Osteocyte (in vitro differentiated cells): ENCODE results near the gene GSG1L. TPM values are rescaled to one million over a fixed set of nuclear protein-coding genes. Genes with fewer than 3 reads are reported as not detected.

Experiments
- DNase-seq: peaks from one replicate; pipeline ENCODE4 v3.0.0; 2021; ENCODE audit warnings: mixed read lengths; ENCODE audit not compliant: unreplicated experiment; ENCODE audit errors: extremely low spot score
- H3K27ac Mint-ChIP-seq: one replicate; pipeline ENCODE4 v1.8.0; 2021; ENCODE audit warnings: mild to moderate bottlenecking, mixed read lengths; ENCODE audit not compliant: unreplicated experiment
- H3K27me3 Mint-ChIP-seq: one replicate; pipeline ENCODE4 v1.8.0; 2021; ENCODE audit warnings: mixed read lengths; ENCODE audit not compliant: unreplicated experiment
- H3K36me3 Mint-ChIP-seq: one replicate; pipeline ENCODE4 v1.8.0; 2021; ENCODE audit warnings: mixed read lengths; ENCODE audit not compliant: unreplicated experiment
- H3K4me1 Mint-ChIP-seq: one replicate; pipeline ENCODE4 v1.8.0; 2021; ENCODE audit warnings: mixed read lengths; ENCODE audit not compliant: unreplicated experiment
- H3K4me3 Mint-ChIP-seq: one replicate; pipeline ENCODE4 v1.8.0; 2021; ENCODE audit warnings: mild to moderate bottlenecking, moderate library complexity, mixed read lengths; ENCODE audit not compliant: unreplicated experiment
- H3K9me3 Mint-ChIP-seq: one replicate; pipeline ENCODE4 v1.8.0; 2021; ENCODE audit warnings: mixed read lengths; ENCODE audit not compliant: unreplicated experiment
- total RNA-seq: library from RNA; stranded (reverse); gene quantifications from 2 replicates; pipeline ENCODE4 v1.2.1, GENCODE V29; 2021
- TF ChIP-seq, protein P1 (sequence below): fragments of 200-600 bp; sonication (generic); IDR thresholded peaks from 2 replicates; pipeline ENCODE4 v1.5.0; 2021; ENCODE audit warnings: antibody characterized with exemption, mild to moderate bottlenecking, moderate library complexity

Gene GSG1L
- total RNA-seq, 1 donor from 2014 or later, result not detected

DNA sequence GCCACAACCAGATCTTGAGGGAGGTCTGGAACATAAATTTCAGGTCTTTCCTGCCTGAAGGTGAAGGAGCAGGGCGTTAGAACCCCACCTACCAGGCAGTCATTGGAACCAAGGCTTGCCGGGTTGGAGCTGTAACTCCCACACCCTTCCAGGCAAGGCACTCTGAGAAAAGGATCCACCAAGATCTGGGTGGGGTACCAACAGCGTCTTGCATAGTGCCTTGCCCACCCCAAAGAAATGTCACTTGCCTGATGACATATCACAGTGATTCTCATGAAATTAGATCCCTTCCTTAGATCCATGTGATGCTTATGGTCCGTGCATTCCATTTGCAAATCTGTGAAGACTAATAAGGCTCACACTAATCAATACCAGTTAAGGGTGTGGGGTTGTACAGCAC, 312.3 kb downstream of the GSG1L start:
- Mint-ChIP-seq H3K36me3 (peaks cover 12% of the 10 kb centered on the region), H3K27ac (no peak overlapping the region), H3K9me3 (no peaks in the 10 kb centered on the region), H3K27me3 (no peaks in the 10 kb centered on the region), H3K4me1 (peaks cover 8% of the 10 kb centered on the region), H3K4me3 (no peak overlapping the region)
- DNase-seq, result no peak
- TF ChIP-seq, protein P1, sequence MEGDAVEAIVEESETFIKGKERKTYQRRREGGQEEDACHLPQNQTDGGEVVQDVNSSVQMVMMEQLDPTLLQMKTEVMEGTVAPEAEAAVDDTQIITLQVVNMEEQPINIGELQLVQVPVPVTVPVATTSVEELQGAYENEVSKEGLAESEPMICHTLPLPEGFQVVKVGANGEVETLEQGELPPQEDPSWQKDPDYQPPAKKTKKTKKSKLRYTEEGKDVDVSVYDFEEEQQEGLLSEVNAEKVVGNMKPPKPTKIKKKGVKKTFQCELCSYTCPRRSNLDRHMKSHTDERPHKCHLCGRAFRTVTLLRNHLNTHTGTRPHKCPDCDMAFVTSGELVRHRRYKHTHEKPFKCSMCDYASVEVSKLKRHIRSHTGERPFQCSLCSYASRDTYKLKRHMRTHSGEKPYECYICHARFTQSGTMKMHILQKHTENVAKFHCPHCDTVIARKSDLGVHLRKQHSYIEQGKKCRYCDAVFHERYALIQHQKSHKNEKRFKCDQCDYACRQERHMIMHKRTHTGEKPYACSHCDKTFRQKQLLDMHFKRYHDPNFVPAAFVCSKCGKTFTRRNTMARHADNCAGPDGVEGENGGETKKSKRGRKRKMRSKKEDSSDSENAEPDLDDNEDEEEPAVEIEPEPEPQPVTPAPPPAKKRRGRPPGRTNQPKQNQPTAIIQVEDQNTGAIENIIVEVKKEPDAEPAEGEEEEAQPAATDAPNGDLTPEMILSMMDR, result no peak

DNA sequence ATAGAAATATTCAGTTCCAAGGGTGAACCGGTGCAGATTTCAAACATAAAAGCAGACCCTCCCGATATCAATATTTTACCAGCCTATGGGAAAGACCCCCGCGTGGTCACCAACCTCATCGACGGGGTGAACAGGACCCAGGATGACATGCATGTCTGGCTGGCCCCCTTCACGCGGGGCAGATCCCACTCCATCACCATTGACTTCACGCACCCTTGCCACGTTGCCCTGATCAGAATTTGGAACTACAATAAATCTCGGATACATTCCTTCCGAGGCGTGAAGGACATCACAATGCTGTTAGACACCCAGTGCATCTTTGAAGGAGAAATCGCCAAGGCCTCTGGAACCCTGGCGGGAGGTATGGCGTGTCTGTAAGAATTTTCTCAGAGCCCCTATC, 313.6 kb downstream of the GSG1L start:
- peaks cover 12% of the 10 kb centered on the region for H3K36me3 Mint-ChIP-seq
- H3K4me3 Mint-ChIP-seq, result no peak overlapping the region
- H3K4me1 Mint-ChIP-seq, result peaks cover 8% of the 10 kb centered on the region
- no peaks in the 10 kb centered on the region for H3K9me3 Mint-ChIP-seq
- H3K27ac Mint-ChIP-seq, result no peak overlapping the region
- no peaks in the 10 kb centered on the region for H3K27me3 Mint-ChIP-seq
- TF ChIP-seq, protein P1, result no peak
- DNase-seq, result no peak

DNA sequence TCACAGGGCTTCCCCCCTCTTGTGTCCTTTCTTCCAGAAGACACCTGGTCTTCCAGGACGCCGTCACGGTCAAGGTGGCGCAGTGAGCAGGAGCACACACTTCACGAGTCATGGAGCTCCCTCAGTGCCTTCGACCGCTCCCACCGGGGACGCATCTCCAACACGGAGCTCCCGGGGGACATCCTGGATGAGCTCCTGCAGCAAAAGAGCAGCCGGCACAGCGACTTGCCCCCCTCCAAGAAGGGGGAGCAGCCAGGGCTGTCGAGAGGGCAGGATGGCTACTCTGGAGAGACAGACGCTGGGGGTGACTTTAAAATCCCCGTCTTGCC, 314.0 kb downstream of the GSG1L start:
- H3K27ac Mint-ChIP-seq, result no peak overlapping the region
- no peaks in the 10 kb centered on the region for H3K9me3 Mint-ChIP-seq
- TF ChIP-seq, protein P1, result no peak
- peaks cover 10% of the 10 kb centered on the region for H3K36me3 Mint-ChIP-seq
- H3K27me3 Mint-ChIP-seq, result no peaks in the 10 kb centered on the region
- no peak overlapping the region for H3K4me3 Mint-ChIP-seq
- no peak for DNase-seq
- peaks cover 8% of the 10 kb centered on the region for H3K4me1 Mint-ChIP-seq

DNA sequence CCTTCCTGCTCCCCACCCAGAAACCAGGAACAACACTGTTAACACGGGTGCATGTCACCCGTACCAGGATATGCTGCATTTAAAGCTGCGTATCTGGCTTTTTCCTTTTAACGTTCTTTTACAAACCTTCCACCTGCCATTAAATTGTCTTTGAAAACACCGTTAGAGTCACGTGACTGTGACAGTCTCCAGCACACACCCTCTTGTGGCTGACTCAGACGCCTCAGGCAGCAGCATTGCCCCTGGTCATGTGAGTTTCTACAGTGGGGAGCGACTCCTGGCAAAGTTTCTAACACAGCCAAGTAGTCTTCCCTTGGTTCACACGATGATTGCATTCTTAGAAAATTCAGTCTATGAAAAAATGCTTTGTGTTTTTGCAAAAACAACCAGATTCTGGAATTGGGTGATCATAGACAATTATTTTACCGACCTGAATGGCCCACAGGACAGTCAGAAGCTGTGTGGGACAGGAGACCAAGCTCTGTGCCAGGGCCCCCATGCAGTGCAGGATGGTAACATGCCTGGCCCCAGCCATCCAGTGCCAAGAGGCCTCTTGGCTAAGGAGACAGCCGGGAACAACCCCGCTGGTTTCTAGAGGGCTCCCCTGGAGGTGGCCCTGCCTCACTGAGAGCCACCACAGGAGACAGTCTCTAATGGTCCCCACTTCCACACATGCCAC, 314.5 kb downstream of the GSG1L start:
- Mint-ChIP-seq H3K36me3 (peaks cover 10% of the 10 kb centered on the region), H3K27ac (no peak overlapping the region), H3K9me3 (no peaks in the 10 kb centered on the region), H3K4me3 (no peak overlapping the region), H3K4me1 (peaks cover 8% of the 10 kb centered on the region), H3K27me3 (no peaks in the 10 kb centered on the region)
- no peak for DNase-seq
- TF ChIP-seq, protein P1, result no peak

DNA sequence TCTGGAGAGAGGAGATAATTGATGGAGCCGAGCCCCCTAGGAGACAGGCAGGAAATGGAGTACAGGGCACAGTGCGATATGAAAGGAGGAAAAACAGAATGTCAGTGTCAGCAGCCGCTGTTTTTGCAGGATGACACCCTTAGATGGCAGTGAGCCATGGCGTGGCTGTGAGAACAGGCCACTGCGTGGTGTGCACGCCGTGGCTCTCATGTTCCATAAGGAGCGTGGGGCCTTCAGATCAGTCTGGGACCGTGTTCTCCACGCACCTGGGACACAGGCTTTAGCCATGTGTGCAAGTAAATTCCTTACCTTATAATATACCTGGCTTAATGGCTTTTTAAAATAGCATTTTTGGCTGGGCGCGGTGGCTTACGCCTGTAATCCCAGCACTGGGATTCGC, 315.6 kb downstream of the GSG1L start:
- no peak overlapping the region for H3K4me3 Mint-ChIP-seq
- peaks cover 12% of the 10 kb centered on the region for H3K36me3 Mint-ChIP-seq
- no peaks in the 10 kb centered on the region for H3K9me3 Mint-ChIP-seq
- H3K27me3 Mint-ChIP-seq, result no peaks in the 10 kb centered on the region
- no peak for DNase-seq
- no peak overlapping the region for H3K27ac Mint-ChIP-seq
- H3K4me1 Mint-ChIP-seq, result peaks cover 8% of the 10 kb centered on the region
- TF ChIP-seq, protein P1, result no peak
